Measurements from ENCODE around the gene ZNHIT6.

The ZNHIT6 gene

GRCh38 chr1:85621430-85621829 is 86.8 kb downstream of the ZNHIT6 start:
- TF ChIP-seq EP300 (IDR thresholded peaks at IDR 0.05; ENCODE audit: borderline replicate concordance) = no peak
- TF ChIP-seq USF1 (IDR thresholded peaks at IDR 0.05) = no peak
- no peak for TF ChIP-seq EGR1 (IDR thresholded peaks at IDR 0.05)
- TF ChIP-seq CEBPB (IDR thresholded peaks at IDR 0.05) = no peak
- no peak for TF ChIP-seq REST (IDR thresholded peaks at IDR 0.05; ENCODE audit: low read depth)
- TF ChIP-seq FOXM1 (IDR thresholded peaks at IDR 0.05; ENCODE audit: borderline replicate concordance, low read depth) = no peak
- TF ChIP-seq CREB1 (IDR thresholded peaks at IDR 0.05; ENCODE audit: low read depth) = no peak
- TF ChIP-seq YY1 (IDR thresholded peaks at IDR 0.05; ENCODE audit: low read depth) = no peak
- no peak for TF ChIP-seq TAF1 (IDR thresholded peaks at IDR 0.05; ENCODE audit: low read depth)
- TF ChIP-seq NFIC (IDR thresholded peaks at IDR 0.05) = no peak
- TF ChIP-seq TCF12 (IDR thresholded peaks at IDR 0.05; ENCODE audit: low read depth) = no peak
- TF ChIP-seq TEAD4 (IDR thresholded peaks at IDR 0.05) = no peak
- no peak for TF ChIP-seq ZBTB7A (IDR thresholded peaks at IDR 0.05; ENCODE audit: low read depth)
- no peak for TF ChIP-seq RAD21 (IDR thresholded peaks at IDR 0.05; ENCODE audit: low read depth)
- no peak for TF ChIP-seq MAX (IDR thresholded peaks at IDR 0.05)

GRCh38 chr1:85617633-85618100 is 90.6 kb downstream of the ZNHIT6 start:
- no peak for TF ChIP-seq MAX (IDR thresholded peaks at IDR 0.05)
- TF ChIP-seq CREB1 (IDR thresholded peaks at IDR 0.05; ENCODE audit: low read depth) = no peak
- TF ChIP-seq TEAD4 (IDR thresholded peaks at IDR 0.05) = no peak
- no peak for TF ChIP-seq ZBTB7A (IDR thresholded peaks at IDR 0.05; ENCODE audit: low read depth)
- no peak for TF ChIP-seq REST (IDR thresholded peaks at IDR 0.05; ENCODE audit: low read depth)
- TF ChIP-seq EGR1 (IDR thresholded peaks at IDR 0.05) = no peak
- no peak for TF ChIP-seq NFIC (IDR thresholded peaks at IDR 0.05)
- TF ChIP-seq USF1 (IDR thresholded peaks at IDR 0.05) = no peak
- TF ChIP-seq TCF12 (IDR thresholded peaks at IDR 0.05; ENCODE audit: low read depth) = no peak
- no peak for TF ChIP-seq EP300 (IDR thresholded peaks at IDR 0.05; ENCODE audit: borderline replicate concordance)
- TF ChIP-seq FOXM1 (IDR thresholded peaks at IDR 0.05; ENCODE audit: borderline replicate concordance, low read depth) = no peak
- no peak for TF ChIP-seq TAF1 (IDR thresholded peaks at IDR 0.05; ENCODE audit: low read depth)
- TF ChIP-seq YY1 (IDR thresholded peaks at IDR 0.05; ENCODE audit: low read depth) = no peak
- TF ChIP-seq CEBPB (IDR thresholded peaks at IDR 0.05) = no peak
- TF ChIP-seq RAD21 (IDR thresholded peaks at IDR 0.05; ENCODE audit: low read depth) = no peak

GRCh38 chr1:85616736-85617135 is 91.5 kb downstream of the ZNHIT6 start:
- TF ChIP-seq TEAD4 (IDR thresholded peaks at IDR 0.05) = no peak
- no peak for TF ChIP-seq MAX (IDR thresholded peaks at IDR 0.05)
- TF ChIP-seq REST (IDR thresholded peaks at IDR 0.05; ENCODE audit: low read depth) = no peak
- no peak for TF ChIP-seq CEBPB (IDR thresholded peaks at IDR 0.05)

- TF ChIP-seq REST (IDR thresholded peaks at IDR 0.05; ENCODE audit: low read depth) = no peak
- TF ChIP-seq EP300 (IDR thresholded peaks at IDR 0.05; ENCODE audit: borderline replicate concordance) = no peak
- TF ChIP-seq RAD21 (IDR thresholded peaks at IDR 0.05; ENCODE audit: low read depth) = no peak
- TF ChIP-seq TCF12 (IDR thresholded peaks at IDR 0.05; ENCODE audit: low read depth) = no peak
- no peak for TF ChIP-seq FOXM1 (IDR thresholded peaks at IDR 0.05; ENCODE audit: borderline replicate concordance, low read depth)
These were observed 91.9 kb downstream of the ZNHIT6 start for GRCh38 chr1:85616364-85616705.

Measured in Ishikawa (cell line).